Fibroblast of the conjunctiva (primary cell): ENCODE data around the gene MTA3.
"Not testable (repeated sequence)": the region's sequence is repeated elsewhere in the genome, so short reads cannot be mapped to it uniquely, and the experiment has no call there.

Experiments used
- DNase-seq: peaks from one replicate; pipeline ENCODE4 v3.0.0-alpha.2; 2010; ENCODE audit warnings: low read depth

MTA3 gene

DNA sequence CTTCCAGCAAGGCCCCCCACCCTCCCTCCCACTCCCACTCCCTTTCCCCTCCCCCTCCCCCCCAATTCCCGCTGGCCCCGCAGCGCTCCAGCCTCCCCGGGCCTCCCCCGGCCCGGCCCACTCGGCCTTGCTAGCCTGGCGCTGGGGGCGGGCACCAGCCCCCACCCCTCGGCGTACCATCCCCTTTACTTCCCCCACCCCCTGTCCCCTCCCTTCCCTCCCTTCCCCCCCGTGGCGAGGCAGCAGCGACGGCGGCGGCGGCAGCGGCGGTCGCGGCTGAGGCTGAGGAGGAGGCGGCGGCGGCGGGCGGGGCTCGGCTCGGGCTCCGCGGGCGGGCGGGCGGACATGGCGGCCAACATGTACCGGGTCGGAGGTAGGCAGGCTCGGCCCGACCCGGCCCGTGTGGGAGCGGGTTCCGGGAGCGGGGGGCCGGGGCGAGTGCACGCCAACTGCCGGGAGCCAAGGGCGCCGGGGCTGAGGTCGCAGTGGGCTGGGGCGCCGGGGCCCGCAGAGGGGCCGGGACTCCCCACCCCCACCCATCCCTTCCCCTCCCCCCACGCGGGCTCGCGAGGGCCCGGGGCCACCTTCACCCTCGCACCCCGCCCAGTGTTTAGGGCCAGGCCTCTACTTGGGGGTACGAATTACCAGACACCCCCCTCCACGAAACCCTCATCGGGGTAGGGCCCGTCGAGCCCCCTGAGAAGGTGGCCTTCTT lies at the start of gene MTA3:
MTA3 (plus strand) TSS at position 232 of the 715 bp plus-strand sequence; CDS start at position 346, 114 bp downstream.
- DNase-seq = no peak

DNA sequence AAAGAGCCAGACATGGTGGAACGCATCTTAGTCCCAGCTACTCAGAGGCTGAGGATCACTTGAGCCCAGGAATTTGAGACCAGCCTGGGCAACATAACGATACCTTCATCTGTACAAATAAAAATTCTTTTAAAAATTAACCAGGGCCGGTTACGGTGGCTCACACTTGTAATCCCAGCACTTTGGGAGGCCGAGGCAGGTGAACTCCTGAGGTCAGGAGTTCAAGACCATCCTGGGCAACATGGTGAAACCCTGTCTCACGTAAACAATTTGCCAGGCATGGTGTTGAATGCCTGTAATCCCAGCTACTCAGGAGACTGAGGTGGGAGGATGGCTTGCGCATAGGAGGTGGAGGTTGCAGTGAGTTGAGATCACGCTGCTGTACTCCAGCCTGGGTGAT lies 48.8 kb upstream of the MTA3 start:
- DNase-seq = no peak

DNA sequence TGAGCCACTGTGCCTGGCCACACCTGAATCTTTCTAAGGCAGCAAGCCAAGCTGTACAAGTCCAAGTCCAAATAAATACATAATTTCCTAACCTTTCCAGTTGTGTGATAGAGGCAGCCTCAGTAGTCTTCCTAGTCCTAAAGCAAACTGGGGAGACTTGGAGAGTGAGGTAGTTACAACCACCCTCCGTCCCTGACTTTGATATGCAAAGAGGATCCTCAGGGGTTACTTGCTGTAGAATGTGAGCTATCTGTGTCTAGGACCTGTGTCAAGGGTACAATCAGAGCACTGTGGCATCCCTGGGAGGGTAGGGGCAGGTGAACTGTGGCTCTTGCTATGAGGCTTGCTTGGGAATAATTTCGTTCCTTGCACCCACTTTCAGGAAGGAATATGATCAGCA lies 46.4 kb upstream of the MTA3 start:
- DNase-seq = no peak

DNA sequence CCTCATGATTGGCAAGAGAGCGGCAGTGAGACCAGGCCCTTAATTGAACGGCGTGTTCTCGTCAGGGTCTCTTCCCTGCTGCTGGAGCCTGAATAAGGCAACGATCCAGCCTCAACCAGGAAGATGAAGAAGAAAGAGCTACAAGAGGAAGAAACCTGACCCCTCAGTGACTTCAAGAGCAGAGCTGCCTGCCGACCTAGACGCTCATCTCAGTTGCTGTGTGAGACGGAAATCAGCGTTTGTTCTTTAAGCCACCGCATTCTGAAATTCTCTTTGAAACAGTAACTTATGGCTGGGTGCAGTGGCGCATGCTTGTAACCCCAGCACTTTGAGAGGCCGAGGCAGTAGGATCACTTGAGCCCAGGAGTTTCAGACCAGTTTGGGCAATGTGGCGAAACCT lies 45.1 kb upstream of the MTA3 start:
- DNase-seq = no peak

DNA sequence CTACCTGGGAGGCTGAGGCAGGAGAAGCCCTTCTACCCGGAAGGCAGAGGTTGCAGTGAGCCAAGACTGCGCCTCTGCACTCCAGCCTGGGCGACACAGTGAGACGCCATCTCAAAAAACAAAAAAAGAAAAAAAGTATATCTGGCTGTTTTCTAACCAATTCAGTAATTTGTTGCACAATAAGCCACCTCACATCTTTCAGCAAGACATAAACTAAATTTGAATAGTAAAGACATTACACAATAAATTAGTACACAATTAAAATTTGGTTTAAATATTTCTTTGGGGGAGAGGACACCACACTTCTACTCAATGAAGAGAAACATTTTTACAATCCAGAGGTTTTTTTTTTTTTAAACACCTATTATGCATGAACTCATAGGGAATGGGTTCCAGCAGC lies 36.0 kb upstream of the MTA3 start:
- no peak for DNase-seq

DNA sequence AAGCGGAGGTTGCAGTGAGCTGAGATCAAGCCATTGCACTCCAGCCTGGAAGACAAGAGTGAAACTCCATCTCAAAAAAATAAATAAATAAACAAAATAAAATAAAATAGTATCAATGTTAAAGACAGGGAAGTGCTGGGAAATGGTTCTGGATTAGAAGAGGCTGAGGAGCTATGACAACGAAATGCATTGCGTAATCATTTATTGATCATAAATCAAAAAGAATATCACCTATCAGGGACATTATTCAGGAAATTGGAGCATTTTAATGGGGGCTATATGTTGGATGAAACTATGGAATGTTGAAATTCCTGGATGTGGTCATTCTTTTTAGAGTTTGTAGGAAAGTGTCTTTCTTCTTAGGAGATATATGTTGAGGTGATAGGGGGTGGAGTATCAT lies 30.9 kb upstream of the MTA3 start:
- no peak for DNase-seq

DNA sequence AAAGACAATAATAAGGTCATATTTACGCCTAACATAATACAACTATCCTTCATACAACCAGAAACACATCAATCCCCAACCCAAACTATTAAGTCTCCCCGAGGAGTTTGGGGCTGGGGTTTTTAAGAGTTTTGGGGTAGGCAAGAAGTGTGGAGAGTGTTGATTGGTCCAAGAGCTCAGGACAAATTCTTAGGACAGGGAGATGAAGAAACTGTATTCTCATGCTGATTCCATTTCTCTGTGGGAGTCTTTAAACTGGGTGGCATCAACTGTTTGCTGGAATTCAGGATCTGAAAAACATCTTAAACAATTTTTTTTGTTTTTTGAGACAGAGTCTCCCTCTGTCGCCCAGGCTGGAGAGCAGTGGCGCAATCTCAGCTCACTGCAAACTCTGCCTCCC lies 25.6 kb upstream of the MTA3 start:
- DNase-seq = no peak

DNA sequence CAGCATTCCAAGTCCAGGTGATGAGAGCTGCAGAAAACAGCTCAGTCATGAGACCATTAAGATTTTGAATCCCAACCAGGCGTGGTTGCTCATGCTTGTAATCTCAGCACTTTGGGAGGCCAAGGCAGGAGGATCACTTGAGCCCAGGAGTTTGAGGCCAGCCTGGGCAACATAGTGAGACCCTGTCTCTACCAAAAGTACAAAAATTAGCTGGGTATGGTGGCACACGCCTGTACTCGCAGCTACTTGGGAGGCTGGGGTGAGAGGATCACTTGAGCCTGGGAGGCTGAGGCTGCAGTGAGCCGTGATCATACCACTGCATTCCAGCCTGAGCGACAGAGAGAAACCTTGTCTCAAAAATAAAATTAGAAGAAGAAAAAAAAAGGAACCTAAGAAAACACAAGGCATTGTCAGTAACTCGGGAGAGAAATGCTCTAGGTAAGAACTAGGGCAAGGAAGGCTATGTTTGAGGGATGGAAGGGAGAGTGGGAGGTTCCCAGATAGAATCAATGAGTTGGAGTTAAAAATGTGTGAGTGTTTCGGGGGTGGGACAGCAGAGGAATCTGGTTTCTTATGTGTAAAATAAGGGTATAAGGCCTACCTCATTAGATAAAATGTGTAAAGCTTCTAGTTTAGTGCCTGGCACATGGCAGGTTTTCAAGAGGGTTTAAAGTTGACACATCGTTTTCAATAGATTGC lies 23.3 kb upstream of the MTA3 start:
- DNase-seq = no peak

DNA sequence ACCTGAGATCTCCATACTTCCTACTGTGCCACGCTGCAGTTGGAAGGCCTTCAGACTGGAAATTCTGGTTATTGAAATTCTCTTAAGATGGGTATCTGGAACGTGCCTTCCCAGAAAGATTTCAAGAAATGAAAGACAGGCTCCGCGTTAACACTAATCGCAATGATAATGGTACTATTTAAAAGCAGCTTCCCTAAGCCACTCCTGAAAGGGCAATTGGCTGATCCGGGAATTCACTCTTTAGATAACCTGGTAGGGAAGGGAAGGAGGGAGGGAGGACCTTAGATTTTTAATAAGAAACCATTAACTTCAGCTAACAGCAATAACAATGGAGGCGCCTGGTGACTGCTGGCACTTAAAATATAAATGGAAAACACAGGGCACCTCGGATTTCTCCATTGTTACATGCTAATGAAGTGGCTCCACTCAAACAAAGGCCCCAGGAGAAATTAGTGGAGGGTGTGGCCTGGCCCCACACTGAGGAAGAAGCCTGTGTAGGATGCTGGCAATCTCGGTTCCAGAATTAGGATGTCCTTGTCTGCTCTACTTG lies 22.5 kb upstream of the MTA3 start:
- no peak for DNase-seq

DNA sequence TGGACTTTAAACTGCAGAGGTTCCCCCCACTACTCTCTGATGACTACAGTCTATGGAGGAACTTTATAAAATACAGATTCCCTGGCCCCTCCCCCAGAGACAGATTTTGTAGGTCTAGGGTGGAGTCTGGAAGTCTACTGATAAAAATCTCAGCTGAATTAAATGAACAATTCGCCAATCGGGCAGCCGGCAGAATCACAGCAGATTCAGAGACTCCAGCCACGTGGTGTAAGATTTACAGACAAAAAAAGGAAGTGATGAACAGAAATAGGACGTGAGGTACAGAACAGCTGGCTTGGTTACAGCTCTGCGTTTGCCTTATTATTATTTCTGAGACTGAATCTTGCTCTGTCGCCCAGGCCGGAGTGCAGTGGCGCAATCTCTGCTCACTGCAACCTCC lies 21.4 kb upstream of the MTA3 start:
- DNase-seq = no peak

DNA sequence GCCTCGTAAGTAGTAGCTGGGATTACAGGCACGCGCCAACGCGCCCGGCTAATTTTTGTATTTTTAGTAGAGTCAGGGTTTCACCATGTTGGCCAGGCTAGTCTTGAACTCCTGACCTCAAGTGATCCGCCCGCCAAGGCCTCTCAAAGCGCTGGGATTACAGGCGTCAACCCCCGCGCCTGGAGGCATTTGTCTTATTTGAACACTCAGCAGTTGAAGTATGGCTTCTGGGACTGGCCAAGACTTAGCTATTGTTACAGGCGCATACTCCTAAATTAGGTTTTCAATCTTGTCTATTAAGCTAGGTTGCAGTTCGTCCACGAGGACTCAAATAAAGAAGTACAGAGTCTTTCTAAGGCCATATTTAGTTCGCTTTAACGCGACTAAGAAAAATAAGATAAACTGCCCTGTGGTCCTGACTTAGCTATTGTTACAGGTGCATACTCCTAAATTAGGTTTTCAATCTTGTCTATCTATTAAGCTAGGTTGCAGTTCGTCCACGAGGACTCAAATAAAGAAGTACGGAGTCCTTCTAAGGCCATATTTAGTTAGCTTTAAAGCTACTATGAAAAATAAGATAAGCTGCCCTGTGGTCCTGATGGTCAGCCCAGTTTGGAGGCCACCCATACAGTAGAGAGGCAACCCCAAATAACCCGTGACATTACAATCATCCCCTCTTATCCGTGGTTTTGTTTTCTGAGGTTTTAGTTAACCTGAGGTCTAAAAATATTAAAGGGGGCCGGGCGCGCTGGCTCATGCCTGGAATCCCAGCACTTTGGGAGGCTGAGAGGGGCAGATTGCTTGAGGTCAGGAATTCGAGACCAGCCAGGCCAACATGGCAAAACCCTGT lies 20.8 kb upstream of the MTA3 start:
- DNase-seq = no peak

DNA sequence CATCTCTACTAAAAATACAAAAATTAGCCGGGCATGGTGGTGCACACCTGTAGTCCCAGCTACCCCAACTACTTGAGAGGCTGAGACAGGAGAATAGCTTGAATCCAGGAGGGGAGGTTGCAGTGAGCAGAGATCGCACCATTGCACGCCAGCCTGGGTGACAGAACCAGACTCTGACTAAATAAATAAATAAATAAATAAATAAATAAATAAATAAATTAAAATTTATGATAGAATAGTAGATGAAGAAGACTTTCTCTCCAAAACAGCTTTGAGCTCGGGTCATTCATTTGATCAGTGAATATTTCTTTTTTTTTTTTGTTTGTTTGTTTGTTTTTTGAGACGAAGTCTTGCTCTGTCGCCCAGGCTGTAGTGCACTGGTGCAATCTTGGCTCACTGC lies 17.6 kb upstream of the MTA3 start:
- no peak for DNase-seq

DNA sequence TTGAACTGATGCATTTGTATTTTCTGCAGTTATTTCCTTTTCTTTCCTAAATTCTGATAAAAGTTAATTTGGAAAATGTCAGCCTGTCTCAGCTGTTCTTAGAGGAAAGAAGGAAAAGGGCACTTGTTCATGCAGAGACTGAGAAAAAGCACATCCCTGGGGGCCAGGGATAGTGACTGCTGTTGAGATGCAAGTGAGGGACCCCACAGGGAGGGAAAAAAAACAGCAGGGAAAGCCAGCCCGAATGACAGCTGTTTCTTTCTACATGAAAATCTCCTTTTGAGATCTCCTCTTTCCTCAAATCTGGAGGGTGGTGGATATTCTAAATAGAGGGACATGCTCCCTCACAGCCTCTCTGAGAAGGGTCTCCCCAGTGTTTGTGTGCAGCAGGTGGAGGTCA lies 14.0 kb upstream of the MTA3 start:
- no peak for DNase-seq

DNA sequence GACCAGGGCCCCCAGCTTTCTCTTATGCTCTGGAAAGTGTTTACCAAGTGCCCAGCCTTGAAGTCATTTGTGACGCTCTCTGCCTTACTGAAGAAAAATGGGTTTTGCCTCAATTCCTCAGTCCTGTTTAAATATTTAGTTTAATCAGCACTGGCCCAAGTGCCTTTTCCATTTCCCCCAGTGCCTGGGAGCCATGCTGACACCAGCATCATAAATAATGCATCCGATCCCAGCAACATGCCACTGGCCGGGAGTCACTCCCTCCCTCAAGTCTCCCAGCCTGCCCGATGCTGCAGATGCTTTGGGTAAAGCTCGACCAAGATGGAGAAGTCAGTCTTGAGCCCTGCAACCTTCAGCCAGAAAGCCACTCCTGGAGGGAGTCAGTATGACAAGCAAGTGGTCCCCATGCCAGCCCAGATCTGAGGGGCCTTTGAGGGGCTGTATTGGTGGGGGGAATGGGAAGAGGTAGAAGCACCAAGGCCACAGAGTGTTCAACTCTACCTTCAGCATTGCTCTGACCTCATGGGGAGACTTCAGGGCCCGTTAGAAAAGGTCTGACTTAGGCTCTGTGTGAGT lies 12.0 kb upstream of the MTA3 start:
- DNase-seq = no peak

DNA sequence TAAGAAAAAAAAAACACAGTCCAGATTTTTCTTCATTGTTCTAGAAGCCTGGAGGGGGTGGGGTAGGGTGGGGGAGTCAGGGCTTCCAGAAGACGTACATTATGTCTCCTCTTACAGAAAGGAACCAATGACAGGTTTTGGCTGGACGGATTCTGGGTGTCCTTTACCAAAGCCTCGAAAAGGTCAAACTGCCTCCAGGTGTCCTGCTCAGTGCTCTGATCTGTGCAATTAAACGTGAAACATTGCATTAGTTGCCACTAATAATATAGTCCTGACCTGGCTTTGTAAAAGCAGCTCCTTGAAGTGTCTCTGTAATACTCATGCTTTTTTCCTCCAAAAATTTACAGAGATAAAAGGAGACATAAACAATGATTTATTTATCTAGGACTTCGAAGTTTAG lies 11.1 kb upstream of the MTA3 start:
- DNase-seq = no peak

DNA sequence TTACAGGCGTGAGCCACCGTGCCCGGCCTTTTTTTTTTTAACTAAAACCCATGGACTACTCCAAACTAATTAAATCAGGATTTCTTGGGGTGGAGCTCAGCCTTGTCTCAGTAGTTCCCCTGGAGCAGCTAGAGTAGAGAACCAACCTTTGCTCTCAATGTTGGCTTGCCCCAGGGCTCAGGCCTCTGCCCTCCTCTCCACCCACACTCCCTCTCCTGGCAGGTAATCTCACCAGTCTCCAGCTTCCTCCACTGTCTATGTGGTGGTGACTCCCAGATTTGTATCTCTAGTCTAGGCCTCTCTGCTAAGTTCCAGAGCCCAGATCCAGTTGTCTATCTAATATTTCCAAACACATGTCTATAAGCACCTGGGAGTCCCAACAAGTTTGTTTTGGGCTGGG lies 9.6 kb upstream of the MTA3 start:
- no peak for DNase-seq

DNA sequence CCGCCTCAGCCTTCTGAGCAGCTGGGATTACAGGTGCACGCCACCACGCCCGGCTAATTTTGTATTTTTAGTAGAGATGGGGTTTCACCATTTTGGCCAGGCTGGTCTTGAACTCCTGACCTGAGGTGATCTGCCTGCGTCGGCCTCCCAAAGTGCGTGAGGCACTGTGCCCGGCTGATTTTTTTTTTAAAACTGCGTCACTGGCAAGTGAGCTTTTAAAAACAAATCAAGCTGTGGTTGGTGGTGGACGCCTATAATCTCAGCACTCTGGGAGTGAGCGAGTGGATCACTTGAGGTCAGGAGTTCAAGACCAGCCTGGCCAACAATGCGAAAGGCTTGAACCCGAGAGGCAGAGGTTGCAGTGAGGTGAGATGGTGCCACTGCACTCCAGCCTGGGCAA lies 8.3 kb upstream of the MTA3 start:
- not testable (repeated sequence) for DNase-seq

DNA sequence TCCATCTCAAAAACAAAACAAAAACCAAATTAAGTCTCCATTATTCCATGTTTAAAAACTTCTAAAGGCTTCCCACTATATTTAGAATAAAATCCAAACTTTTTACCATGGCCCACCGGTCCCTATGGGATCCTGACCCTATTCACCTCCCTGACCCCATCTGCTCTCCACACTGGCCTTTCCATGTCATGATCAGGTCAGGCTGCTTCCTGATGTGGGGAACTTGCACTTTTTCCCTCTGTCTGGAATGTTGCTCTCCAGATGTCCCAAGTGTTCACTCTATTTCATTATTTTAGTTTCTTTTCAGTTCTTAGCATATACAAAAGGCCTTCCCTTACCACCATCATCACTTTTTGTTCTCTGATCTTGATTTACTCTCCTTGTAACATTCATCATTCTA lies 7.5 kb upstream of the MTA3 start:
- DNase-seq = no peak

DNA sequence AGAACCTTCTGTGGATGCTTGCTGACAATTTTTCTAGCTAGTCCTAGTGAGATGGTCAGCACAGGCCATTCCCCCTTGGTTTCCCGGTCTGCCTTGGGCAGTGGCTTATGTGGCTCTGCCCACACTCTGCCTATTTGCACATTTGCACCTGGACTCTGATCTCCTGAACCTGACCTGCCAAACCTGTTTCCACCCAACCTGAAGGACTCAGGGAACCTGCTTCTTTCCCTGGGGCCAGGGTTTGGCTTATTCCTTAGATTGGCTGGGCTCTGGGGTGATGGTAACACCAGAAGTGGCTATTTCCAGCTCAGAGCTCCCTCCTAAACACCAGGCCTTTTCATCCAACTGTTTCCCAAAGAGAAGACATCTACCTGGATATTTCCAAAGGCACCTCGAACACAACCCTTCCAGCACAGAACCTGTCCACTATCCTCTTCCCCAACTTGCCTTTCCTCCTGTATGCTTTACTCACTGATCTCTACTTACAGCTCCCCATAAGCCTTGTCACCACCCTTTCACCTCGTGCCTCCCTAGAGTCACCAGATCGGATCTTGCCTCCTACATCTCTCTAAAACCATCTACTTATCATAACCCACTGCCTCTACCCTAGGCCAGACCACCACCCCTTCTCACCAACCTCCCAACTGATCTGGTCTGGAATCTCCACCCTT lies 5.8 kb upstream of the MTA3 start:
- DNase-seq = no peak

DNA sequence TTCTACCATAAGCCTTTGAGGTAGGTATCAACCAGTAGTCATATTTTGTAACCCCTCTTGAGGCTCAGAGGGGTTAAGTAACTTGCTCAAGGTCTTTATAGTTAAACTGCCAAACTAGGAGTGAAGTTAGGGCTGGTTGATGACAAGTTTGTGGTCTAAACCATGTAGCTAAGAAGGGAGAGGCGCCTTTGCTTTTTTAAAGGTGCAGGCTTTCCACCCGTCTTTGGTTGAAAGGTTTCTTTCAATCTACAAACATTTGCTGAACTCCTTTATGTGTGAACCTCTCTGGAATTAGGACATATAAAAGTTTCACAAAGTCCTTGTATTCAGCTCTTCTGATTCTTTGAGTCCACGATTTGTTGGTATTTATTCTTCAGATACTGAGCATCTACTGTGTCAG lies 2.4 kb upstream of the MTA3 start:
- no peak for DNase-seq

DNA sequence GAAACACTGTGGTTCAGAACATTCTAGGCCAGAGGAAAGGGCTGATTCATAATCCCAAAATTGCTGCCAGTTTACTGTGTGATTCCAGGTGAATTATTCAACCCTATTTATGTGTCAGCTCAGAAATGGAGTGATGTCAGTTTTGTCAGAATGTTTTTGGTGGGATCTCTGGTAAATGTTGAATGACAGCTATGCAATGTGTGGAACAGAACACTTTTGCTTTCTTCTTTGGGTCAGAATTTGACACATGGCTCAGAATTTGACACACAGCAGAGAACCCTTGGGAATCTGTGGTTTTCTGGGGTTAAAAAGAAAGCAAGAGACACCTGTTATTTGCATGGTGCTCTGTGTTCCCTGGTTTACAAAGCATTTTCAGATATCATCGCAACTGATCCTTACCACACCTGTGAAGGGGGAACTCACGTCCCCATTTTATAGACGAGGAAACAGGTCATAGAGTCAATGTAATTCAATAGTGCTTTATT lies 1.6 kb upstream of the MTA3 start:
- DNase-seq = no peak

DNA sequence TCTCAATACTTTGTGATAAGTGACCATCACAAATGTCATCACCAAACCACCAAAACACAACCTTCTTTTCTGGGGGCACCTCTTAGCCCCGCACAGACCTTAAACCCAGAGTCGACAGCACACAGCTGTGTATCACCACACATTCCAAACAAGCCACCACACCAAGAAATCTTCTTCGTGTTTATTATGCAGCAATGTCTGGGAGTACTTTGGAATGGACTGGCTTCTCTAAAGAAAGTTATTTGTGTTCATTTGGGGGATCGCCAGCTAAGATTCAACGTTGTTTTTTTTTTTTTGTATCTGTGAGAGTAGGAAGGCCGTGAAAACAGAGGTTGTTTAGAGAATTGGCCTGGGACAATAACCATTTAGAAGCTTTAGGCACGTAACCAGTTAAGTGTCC lies 1.1 kb upstream of the MTA3 start:
- peak; percentile 12 for DNase-seq
